Uterus (tissue), 4 donors: ENCODE measurements around the gene A2M. TPM values are rescaled to one million over a fixed set of nuclear protein-coding genes. Genes with fewer than 3 reads are reported as not detected.

Experiments
- DNase-seq, 2 donors: peaks; one replicate each; pipeline ENCODE4 v3.0.0-alpha.2; 2019 to 2020
- H3K27ac ChIP-seq, 2 donors: fragments of 200-600 bp; sonication (generic); 1 replicate in 1 of 2; 2 replicates in 1 of 2; pipeline ENCODE4 v1.5.1; 2016 to 2018
- H3K27me3 ChIP-seq, 2 donors: fragments of 200-600 bp; sonication (generic); one replicate each; pipeline ENCODE4 v1.5.1; 2018 to 2019; ENCODE audit warnings: control low read depth in 1 of 2
- H3K36me3 ChIP-seq, 2 donors: fragments of 200-600 bp; sonication (generic); one replicate each; pipeline ENCODE4 v1.5.1; 2019; ENCODE audit warnings: control low read depth in 1 of 2
- H3K4me1 ChIP-seq, 2 donors: fragments of 200-600 bp; sonication (generic); one replicate each; pipeline ENCODE4 v1.5.1; 2018 to 2019; ENCODE audit warnings: control low read depth in 1 of 2
- H3K4me3 ChIP-seq, 2 donors: fragments of 200-600 bp; sonication (generic); 1 replicate in 1 of 2; 2 replicates in 1 of 2; pipeline ENCODE4 v1.5.1; 2018 to 2019; ENCODE audit warnings: mild to moderate bottlenecking in 1 of 2
- H3K9me3 ChIP-seq, 2 donors: fragments of 200-600 bp; sonication (generic); one replicate each; pipeline ENCODE4 v1.5.1; 2019; ENCODE audit warnings: control low read depth in 1 of 2
- CTCF ChIP-seq, 4 experiments: fragments of 200-600 bp in 2 of 4; fragments of 450-650 bp in 2 of 4; sonication (generic) in 2 of 4; IDR thresholded peaks; one replicate each; pipeline ENCODE4 v1.5.1; 2016 to 2019; ENCODE audit warnings: antibody characterized with exemption in 4 of 4, mild to moderate bottlenecking in 2 of 4, moderate library complexity in 1 of 4
- POLR2A ChIP-seq, 2 donors: fragments of 450-650 bp; IDR thresholded peaks; one replicate each; pipeline ENCODE4 v1.6.1; 2016; ENCODE audit warnings: antibody characterized with exemption in 2 of 2, mild to moderate bottlenecking in 1 of 2, moderate library complexity in 1 of 2
- intact Hi-C: fragments of 100-400 bp; cut with DNase I; formaldehyde crosslinking; loops from one replicate; pipeline ENCODE4 v1.15.1; 2023; ENCODE audit warnings: low total_unique reads
- total RNA-seq, 4 donors: library from RNA; depleted of rRNA in 3 of 4; stranded (reverse); fragments of >200 nt in 3 of 4; gene quantifications; one replicate each; pipeline versions ENCODE4 v1.1.0 to v1.2.4, GENCODE V29; 2014 to 2023
- donor health status: DM: yes; HTN: yes; CAD: no.

The A2M gene
- total RNA-seq, 4 donors from 2014 or later: 305 to 1,063 (median 353) TPM

GRCh38 chr12:9027161-9028059, 88.3 kb downstream of the A2M start:
- Histone ChIP-seq H3K36me3 (no peaks in the 10 kb centered on the region), H3K27me3 (no peaks in the 10 kb centered on the region), H3K4me1 (no peaks in the 10 kb centered on the region), H3K27ac (no peak overlapping the region), H3K9me3 (no peaks in the 10 kb centered on the region), H3K4me3 (no peak overlapping the region)
- intact Hi-C loops: no loop called here
- DNase-seq: no peak
- TF ChIP-seq CTCF (IDR thresholded peaks at IDR 0.05): no peak
- no peak for TF ChIP-seq POLR2A (IDR thresholded peaks at IDR 0.05)

- Histone ChIP-seq H3K27me3 (no peaks in the 10 kb centered on the region), H3K4me3 (no peak overlapping the region), H3K4me1 (no peaks in the 10 kb centered on the region), H3K9me3 (no peaks in the 10 kb centered on the region), H3K36me3 (no peaks in the 10 kb centered on the region), H3K27ac (no peak overlapping the region)
- TF ChIP-seq POLR2A (IDR thresholded peaks at IDR 0.05): no peak
- no peak for TF ChIP-seq CTCF (IDR thresholded peaks at IDR 0.05)
- no peak for DNase-seq
- intact Hi-C loops: no loop called here
Measured at GRCh38 chr12:9024512-9024911, 91.2 kb downstream of the A2M start.

GRCh38 chr12:9022592-9022991, 93.1 kb downstream of the A2M start:
- no peaks in the 10 kb centered on the region for H3K9me3 ChIP-seq
- H3K27ac ChIP-seq: no peak overlapping the region
- H3K27me3 ChIP-seq: no peaks in the 10 kb centered on the region
- H3K4me3 ChIP-seq: no peak overlapping the region
- no peaks in the 10 kb centered on the region for H3K36me3 ChIP-seq
- TF ChIP-seq CTCF (IDR thresholded peaks at IDR 0.05) (no peak), POLR2A (IDR thresholded peaks at IDR 0.05) (no peak)
- intact Hi-C loops: no loop called here
- DNase-seq: no peak
- no peaks in the 10 kb centered on the region for H3K4me1 ChIP-seq

Other genes with a start within 250 kb of the A2M start
- gene PHC1, start 201.4 kb downstream of the A2M start, total RNA-seq: 10 to 100 TPM; 27.7 to 82.0 (median 53.7) TPM
- gene M6PR, start 166.3 kb downstream of the A2M start, total RNA-seq: 100 to 1,000 TPM in 1 of 4 donors, 10 to 100 TPM in 3; 45.9 to 128 (median 75.4) TPM
- 1 to 10 TPM in 2 of 4 donors, under 1 TPM in 1, not detected in 1; 0.26 to 5.1 (median 1.5) TPM for gene KLRG1, start 126.4 kb downstream of the A2M start, total RNA-seq
- gene PZP, start 92.5 kb upstream of the A2M start, total RNA-seq: under 1 TPM in 1 of 4 donors, not detected in 3; 0.79 TPM